GM12874 (cell line): ENCODE data around the gene ABCC3.

ENCODE experiments used
- TF ChIP-seq, protein P1 (sequence below): IDR thresholded peaks from 2 replicates; pipeline ENCODE4 v1.5.1; 2011; ENCODE audit warnings: low read depth, mild to moderate bottlenecking, control low read depth, low read length, moderate library complexity; ENCODE audit not compliant: insufficient read depth

ABCC3 gene

DNA sequence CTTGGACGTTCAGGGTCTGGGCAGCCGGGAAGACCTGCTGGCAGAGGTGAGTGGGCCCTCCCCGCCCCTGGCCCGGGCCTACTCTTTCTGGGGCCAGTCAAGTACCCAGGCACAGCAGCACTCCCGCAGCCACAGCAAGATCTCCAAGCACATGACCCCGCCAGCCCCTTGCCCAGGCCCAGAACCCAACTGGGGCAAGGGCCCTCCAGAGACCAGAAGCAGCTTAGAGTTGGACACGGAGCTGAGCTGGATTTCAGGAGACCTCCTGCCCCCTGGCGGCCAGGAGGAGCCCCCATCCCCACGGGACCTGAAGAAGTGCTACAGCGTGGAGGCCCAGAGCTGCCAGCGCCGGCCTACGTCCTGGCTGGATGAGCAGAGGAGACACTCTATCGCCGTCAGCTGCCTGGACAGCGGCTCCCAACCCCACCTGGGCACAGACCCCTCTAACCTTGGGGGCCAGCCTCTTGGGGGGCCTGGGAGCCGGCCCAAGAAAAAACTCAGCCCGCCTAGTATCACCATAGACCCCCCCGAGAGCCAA, 8.6 kb upstream of the ABCC3 start:
- TF ChIP-seq, protein P1, sequence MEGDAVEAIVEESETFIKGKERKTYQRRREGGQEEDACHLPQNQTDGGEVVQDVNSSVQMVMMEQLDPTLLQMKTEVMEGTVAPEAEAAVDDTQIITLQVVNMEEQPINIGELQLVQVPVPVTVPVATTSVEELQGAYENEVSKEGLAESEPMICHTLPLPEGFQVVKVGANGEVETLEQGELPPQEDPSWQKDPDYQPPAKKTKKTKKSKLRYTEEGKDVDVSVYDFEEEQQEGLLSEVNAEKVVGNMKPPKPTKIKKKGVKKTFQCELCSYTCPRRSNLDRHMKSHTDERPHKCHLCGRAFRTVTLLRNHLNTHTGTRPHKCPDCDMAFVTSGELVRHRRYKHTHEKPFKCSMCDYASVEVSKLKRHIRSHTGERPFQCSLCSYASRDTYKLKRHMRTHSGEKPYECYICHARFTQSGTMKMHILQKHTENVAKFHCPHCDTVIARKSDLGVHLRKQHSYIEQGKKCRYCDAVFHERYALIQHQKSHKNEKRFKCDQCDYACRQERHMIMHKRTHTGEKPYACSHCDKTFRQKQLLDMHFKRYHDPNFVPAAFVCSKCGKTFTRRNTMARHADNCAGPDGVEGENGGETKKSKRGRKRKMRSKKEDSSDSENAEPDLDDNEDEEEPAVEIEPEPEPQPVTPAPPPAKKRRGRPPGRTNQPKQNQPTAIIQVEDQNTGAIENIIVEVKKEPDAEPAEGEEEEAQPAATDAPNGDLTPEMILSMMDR, result peak; percentile 75

DNA sequence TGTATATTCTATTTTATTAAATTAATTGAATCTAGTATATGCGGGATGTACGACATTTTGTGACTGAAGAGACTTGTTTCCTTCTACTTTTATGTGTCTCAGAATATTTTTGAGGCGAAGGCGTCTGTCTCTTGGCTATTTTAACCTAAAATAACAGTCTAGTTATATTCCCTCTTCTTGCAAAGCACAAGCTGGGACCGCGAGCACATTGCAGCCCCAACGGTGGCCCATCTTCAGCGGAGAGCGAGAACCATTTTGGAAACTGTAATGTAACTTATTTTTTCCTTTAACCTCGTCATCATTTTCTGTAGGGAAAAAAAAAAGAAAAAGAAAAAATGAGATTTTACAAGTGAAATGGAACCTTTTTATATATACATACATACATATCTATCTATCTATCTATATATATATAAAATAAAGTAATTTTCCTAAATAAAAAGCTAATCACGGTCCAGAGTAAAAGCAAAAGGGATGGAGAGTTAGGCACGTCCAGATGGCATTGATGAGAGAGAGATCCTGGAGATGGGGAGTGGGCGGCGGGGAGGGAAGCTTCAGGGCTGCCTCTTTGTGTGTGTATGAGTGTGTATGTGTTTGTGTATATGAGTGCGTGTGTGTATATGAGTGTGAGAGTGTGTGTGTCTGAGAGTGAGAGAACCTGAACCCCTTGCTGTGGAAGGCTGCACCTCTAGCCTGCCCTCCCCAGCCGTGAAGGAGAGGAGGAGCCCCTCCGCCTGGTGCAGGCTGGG, 7.5 kb upstream of the ABCC3 start:
- TF ChIP-seq, protein P1, result no peak

DNA sequence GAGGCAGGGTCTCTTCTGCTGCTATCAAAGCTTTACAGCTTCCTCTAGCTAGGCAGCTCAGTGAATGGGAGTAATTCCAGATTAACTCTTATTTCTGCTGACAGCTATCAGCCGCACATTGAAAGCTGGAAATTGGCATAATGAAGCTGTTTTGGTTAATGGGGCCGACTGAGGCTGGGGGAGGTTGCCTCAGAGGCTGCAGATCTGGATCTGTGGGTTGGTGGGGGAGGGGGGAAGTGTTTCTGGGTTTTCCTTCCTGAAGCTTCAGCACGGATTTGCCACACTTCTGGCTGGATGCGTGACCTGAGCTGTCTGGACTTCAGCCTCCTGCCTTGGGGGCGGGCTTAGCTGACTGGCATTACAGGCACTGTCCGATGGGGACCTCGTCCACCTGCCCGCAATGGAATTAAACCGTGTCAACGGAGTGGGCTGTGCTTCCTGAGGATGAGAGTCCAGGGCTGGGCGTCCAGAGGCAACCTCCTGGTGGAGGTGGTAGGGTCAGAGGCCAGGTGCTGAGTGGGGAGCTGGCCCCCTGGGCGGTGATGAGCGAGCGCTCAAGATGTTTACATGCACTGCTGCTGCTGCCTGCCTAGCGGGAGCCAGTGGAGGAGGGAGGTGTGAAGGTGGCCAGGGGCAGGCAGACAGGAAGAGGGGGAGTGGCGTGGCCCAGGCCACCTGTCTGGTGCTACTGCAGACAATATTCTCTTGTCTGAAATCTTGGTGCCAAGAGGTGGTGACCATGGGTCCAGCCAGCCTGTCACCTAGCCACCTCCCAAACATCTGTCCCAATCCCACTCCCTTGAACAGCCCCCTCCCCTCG, 6.7 kb upstream of the ABCC3 start:
- TF ChIP-seq, protein P1, result no peak

DNA sequence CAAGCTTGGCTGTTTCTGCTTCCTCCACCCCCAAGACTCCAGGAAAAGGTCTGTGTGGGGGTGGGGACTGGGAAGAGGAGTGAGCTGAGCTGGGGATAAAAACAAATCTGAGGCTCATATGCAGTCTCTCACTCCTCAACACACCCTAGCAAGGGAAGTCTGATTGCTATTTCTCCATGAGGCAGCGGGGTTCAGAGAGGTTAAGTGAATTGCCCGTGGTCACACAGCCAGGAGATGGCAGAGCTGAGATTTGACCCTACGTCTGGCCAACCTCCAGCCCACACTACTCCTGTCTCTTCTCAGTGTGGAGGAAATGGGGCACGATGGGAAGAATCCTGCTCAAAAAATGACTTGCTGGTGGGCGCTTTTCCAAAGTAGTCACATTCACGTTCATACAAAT, 4.8 kb upstream of the ABCC3 start:
- TF ChIP-seq, protein P1, result no peak

DNA sequence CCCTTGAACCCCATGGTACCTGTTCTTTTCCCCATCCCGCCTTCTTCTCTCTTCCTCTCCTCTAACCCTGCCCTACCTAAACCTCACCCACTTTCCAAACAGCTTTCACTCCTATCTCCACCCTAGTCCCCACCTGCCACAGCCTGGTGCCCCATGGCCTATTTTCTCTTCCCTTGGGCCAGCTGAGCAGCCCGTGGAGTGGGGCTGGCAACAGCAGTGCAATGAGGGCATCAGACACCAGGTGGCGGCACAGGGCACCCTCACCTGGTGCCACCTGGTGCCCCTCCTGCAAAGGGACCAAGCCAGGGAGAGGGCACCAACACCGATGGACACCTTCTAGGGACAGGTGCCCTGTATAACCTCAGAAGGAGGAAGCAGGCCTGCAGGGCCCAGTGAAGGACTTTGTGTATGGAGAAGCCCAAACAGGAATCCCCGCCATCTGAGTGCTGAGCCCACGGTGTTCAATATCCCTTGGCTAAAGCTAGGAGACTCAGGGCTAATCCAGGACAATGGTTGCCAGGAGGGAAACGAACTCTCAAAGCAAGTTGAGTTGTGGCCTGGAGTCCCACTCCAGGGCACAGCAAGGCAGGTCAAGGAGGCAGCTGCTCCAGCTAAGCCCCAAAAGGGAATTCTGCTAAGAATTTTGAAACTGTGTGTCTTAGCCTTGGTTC, 4.0 kb upstream of the ABCC3 start:
- TF ChIP-seq, protein P1, result peak; percentile 85

DNA sequence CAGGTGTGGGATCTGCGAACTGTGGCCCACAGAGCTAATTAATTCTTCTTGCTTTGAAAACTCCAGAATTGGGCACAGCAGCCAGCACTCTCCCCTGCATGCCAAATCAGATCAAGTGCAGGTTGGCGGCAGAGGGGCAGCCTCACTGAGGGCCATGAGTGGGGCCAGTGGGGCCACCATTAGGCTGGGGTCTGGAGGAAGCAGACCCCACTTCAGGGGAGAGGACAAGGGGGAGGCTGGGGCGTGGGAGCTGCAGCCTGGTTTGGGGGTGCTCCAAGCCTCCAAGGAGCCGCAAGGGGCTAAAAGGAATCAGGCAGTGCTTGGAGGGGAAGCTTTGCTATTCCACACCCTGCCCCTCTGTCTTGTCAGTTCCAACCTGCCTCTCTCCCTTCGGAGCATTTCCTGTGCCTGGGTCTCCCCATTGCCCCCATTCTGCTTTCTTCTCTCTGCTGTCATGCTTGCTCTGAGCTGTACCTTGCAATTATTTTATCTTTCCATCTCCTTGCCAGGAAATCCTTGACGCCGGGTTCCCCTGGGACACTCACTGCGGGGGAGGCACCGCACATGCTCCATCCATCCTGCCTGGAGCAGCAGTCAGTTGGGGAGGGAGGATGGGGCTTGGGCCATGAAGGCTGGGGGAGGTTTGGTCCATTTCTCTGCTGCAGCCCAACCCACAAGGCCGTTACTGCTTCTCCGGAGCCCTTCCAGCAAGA, 3.3 kb upstream of the ABCC3 start:
- TF ChIP-seq, protein P1, result no peak
